HepG2 (cell line): Measurements from ENCODE around the gene SP110. TPM values are rescaled to one million over a fixed set of nuclear protein-coding genes. Genes with fewer than 3 reads are reported as not detected.

Experiments used
- ATAC-seq: fragments of 200-7000 bp; cut with Tn5 transposase; 3 replicates; pipeline ENCODE4 v1.9.1; 2020; ENCODE audit warnings: mild to moderate bottlenecking, moderate library complexity
- BruUV-seq: library from RNA; stranded (reverse); fragments of 400-500 nt; replicated peaks from 2 replicates; lab custom pipeline; 2021; lab: Mats Ljungman, UMichigan
- CTCF ChIA-PET: fragments of 300-600 bp; formaldehyde crosslinking; extraction: SDS; loops from one replicate; lab custom pipeline; 2021; ENCODE audit warnings: low total read pairs, inconsistent platforms, low intra/inter-chr PET ratio; lab: Yijun Ruan, JAX
- POLR2A ChIA-PET: fragments of 350-600 bp; sonication (Branson Sonifier 250); formaldehyde crosslinking; loops from one replicate; lab custom pipeline; 2020; ENCODE audit warnings: antibody characterized with exemption, inconsistent platforms; lab: Yijun Ruan, JAX
- DNase-seq: peaks from one replicate; pipeline ENCODE4 v3.0.0-alpha.2; 2015; ENCODE audit warnings: low spot score
- FAIRE-seq: peaks from 3 replicates; lab custom pipeline; 2011; peaks lifted over from hg19 to GRCh38; lab: Jason Lieb, UNC
- H2AFZ ChIP-seq: one replicate; pipeline ENCODE4 v1.6.1; 2011; ENCODE audit warnings: low read length, inconsistent platforms
- H3K27ac ChIP-seq: fragments of 300-600 bp; 3 replicates; pipeline ENCODE4 v1.8.0; 2011; ENCODE audit warnings: mixed run types, mild to moderate bottlenecking, mixed read lengths, low read length, inconsistent platforms; ENCODE audit not compliant: insufficient read depth; ENCODE audit errors: extremely low read length
- H3K27me3 ChIP-seq, 2 experiments: fragments of 200-600 bp in 1 of 2; 2 replicates in 1 of 2; 3 replicates in 1 of 2; pipeline versions ENCODE4 v1.6.0 to v1.8.0; 2011; ENCODE audit warnings: low read length in 2 of 2, mild to moderate bottlenecking in 2 of 2, moderate library complexity in 2 of 2, inconsistent platforms in 1 of 2; ENCODE audit not compliant: insufficient read depth in 2 of 2, control insufficient read depth in 1 of 2
- H3K36me3 ChIP-seq, 2 experiments: fragments of 200-600 bp in 1 of 2; replicated peaks in 1 of 2; 2 replicates in 1 of 2; 3 replicates in 1 of 2; pipeline versions ENCODE4 v1.5.1 to v1.8.0; 2011; ENCODE audit warnings: low read length in 2 of 2, inconsistent platforms in 1 of 2; ENCODE audit not compliant: insufficient read depth in 2 of 2, control insufficient read depth in 1 of 2
- H3K4me1 ChIP-seq: 2 replicates; pipeline ENCODE4 v1.5.1; 2012; ENCODE audit warnings: low read length, inconsistent platforms; ENCODE audit not compliant: insufficient read depth
- H3K4me2 ChIP-seq: 2 replicates; pipeline ENCODE4 v1.6.0; 2011; ENCODE audit warnings: low read depth, low read length, inconsistent platforms
- H3K4me3 ChIP-seq, 3 experiments: fragments of 200-600 bp in 1 of 3; sonication (generic), shearing (Covaris generic) in 1 of 3; replicated peaks in 1 of 3; 2 replicates each; pipeline ENCODE4 v1.5.1; 2011 to 2016; ENCODE audit warnings: low read length in 3 of 3, inconsistent platforms in 2 of 3, low read depth in 2 of 3, mild to moderate bottlenecking in 2 of 3, control low read depth in 1 of 3, mixed read lengths in 1 of 3; ENCODE audit not compliant: insufficient read depth in 1 of 3
- H3K79me2 ChIP-seq: one replicate; pipeline ENCODE4 v1.6.1; 2011; ENCODE audit warnings: low read length, inconsistent platforms; ENCODE audit not compliant: insufficient read depth
- H3K9ac ChIP-seq: 2 replicates; pipeline ENCODE4 v1.6.0; 2011; ENCODE audit warnings: mild to moderate bottlenecking, low read depth, low read length, inconsistent platforms; ENCODE audit not compliant: insufficient read depth
- H3K9me3 ChIP-seq: 2 replicates; pipeline ENCODE4 v1.5.1; 2012; ENCODE audit warnings: mild to moderate bottlenecking, low read length
- H4K20me1 ChIP-seq: 2 replicates; pipeline ENCODE4 v1.6.0; 2011; ENCODE audit warnings: inconsistent platforms, mild to moderate bottlenecking, low read length, moderate library complexity; ENCODE audit not compliant: insufficient read depth
- ETV6 ChIP-seq: sonication (generic); formaldehyde crosslinking; conservative IDR thresholded peaks from 2 replicates; pipeline ENCODE4 v1.4.0; 2020; ENCODE audit warnings: missing genetic modification reagents
- HOMEZ ChIP-seq: IDR thresholded peaks from 2 replicates; pipeline ENCODE4 v1.6.1; 2016; ENCODE audit warnings: low read depth
- MLLT10 ChIP-seq: sonication (generic); formaldehyde crosslinking; IDR thresholded peaks from 2 replicates; pipeline ENCODE4 v1.4.0; 2020; ENCODE audit warnings: missing genetic modification reagents
- NPAS2 ChIP-seq: sonication (generic); formaldehyde crosslinking; IDR thresholded peaks from 2 replicates; pipeline ENCODE4 v1.8.0; 2022; ENCODE audit warnings: mild to moderate bottlenecking, missing genetic modification reagents, borderline replicate concordance
- RERE ChIP-seq: IDR thresholded peaks from 2 replicates; pipeline ENCODE4 v1.6.1; 2016; ENCODE audit warnings: low read depth, missing genetic modification reagents, missing compliant biosample characterization
- SRSF9 ChIP-seq: fragments of 200-400 bp; formaldehyde crosslinking; IDR thresholded peaks from 2 replicates; pipeline ENCODE4 v1.6.1; 2018; ENCODE audit warnings: borderline replicate concordance, mild to moderate bottlenecking, low read depth, low read length; ENCODE audit not compliant: insufficient read depth, poor library complexity, severe bottlenecking
- TCF7L2 ChIP-seq: IDR thresholded peaks from 2 replicates; pipeline ENCODE4 v1.6.1; 2011; ENCODE audit warnings: mild to moderate bottlenecking, low read depth, low read length, moderate library complexity
- ZFP82 ChIP-seq: sonication (generic); formaldehyde crosslinking; IDR thresholded peaks from 2 replicates; pipeline ENCODE4 v1.5.1; 2020; ENCODE audit warnings: mild to moderate bottlenecking, missing genetic modification reagents, borderline replicate concordance
- ZMYM2 ChIP-seq: sonication (generic); formaldehyde crosslinking; IDR thresholded peaks from 2 replicates; pipeline ENCODE4 v1.8.0; 2022; ENCODE audit warnings: mild to moderate bottlenecking, missing genetic modification reagents
- ZNF468 ChIP-seq: sonication (generic); formaldehyde crosslinking; IDR thresholded peaks from 2 replicates; pipeline ENCODE4 v1.8.0; 2022; ENCODE audit warnings: mild to moderate bottlenecking, moderate library complexity, missing genetic modification reagents
- ZNF557 ChIP-seq: sonication (generic); formaldehyde crosslinking; IDR thresholded peaks from 2 replicates; pipeline ENCODE4 v1.4.0; 2020; ENCODE audit warnings: missing genetic modification reagents
- ZNF619 ChIP-seq: sonication (generic); formaldehyde crosslinking; IDR thresholded peaks from 2 replicates; pipeline ENCODE4 v1.4.0; 2020; ENCODE audit warnings: mild to moderate bottlenecking, missing genetic modification reagents
- WGBS: methylation state at CpG from one replicate; pipeline ENCODE4 v1.1.6; 2017; ENCODE audit warnings: low lambda C conversion rate; 5-methylcytosine and 5-hydroxymethylcytosine counted together
- in situ Hi-C: cut with HindIII; loops from 2 replicates; pipeline ENCODE4 v1.10.0; 2017; ENCODE audit warnings: low pct_unique_long_range_greater_than_20kb; ENCODE audit not compliant: extremely low pct_ligation_motif_present
- intact Hi-C: fragments of 100-400 bp; cut with micrococcal nuclease; formaldehyde crosslinking; loops from one replicate; pipeline ENCODE4 v1.10.0; 2022; ENCODE audit not compliant: unreplicated experiment
- polyA plus RNA-seq, 8 experiments: library from polyadenylated mRNA; depleted of rRNA in 3 of 8; stranded (reverse) in 7 of 8; unstranded in 1 of 8; fragments of >200 nt; fragmentation: Illumina TruSeq in 4 of 8; extraction: Trizol in 4 of 8; gene quantifications; 2 replicates each; pipeline versions ENCODE4 v1.2.1 to v1.2.3, GENCODE V29; 2011 to 2016; ENCODE audit warnings: low read depth in 4 of 8, missing spikeins in 1 of 8, mixed read lengths in 1 of 8; ENCODE audit not compliant: insufficient read depth in 1 of 8
- total RNA-seq, 5 experiments: library from RNA; depleted of rRNA; stranded (reverse); fragments of >200 nt; fragmentation: Illumina TruSeq; extraction: Trizol; gene quantifications; 2 replicates each; pipeline ENCODE4 v1.2.3, GENCODE V29; 2016; ENCODE audit warnings: low read depth in 1 of 5

SP110 gene
- total and polyA plus RNA-seq, 2 of the 13 experiments (the other 11 are each of a cell fraction or from before 2014, with no cell fraction given) = 7.9 to 10.4 TPM

- no peak for TF ChIP-seq RERE (CRISPR knock-in tag)
These were observed 34.5 kb upstream of the SP110 start (continued) for GRCh38 chr2:230254152-230254881.

GRCh38 chr2:230250231-230250630 is 30.4 kb upstream of the SP110 start:
- whole genome bisulfite sequencing = 10% methylated on average over 2 of the region's 2 CpGs
- intact Hi-C loops = no loop called here
- no TSS peak for BruUV-seq
- H3K36me3 ChIP-seq = no peaks in the 10 kb centered on the region
- H3K27ac ChIP-seq = no peak overlapping the region
- DNase-seq = no peak
- H3K4me3 ChIP-seq = no peak overlapping the region
- no peaks in the 10 kb centered on the region for H4K20me1 ChIP-seq
- no peaks in the 10 kb centered on the region for H3K4me1 ChIP-seq
- no peak overlapping the region for H2AFZ ChIP-seq
- H3K79me2 ChIP-seq = no peaks in the 10 kb centered on the region
- ChIA-PET POLR2A (no interaction called here), CTCF (no interaction called here)
- H3K4me2 ChIP-seq = no peak overlapping the region
- TF ChIP-seq ZNF619 (CRISPR knock-in tag) = no peak
- TF ChIP-seq TCF7L2 = no peak
- TF ChIP-seq ZMYM2 (CRISPR knock-in tag) = no peak
- TF ChIP-seq ZFP82 (CRISPR knock-in tag) = no peak
- no peak for TF ChIP-seq MLLT10 (CRISPR knock-in tag)
- TF ChIP-seq HOMEZ (CRISPR knock-in tag) = no peak
- TF ChIP-seq ZNF557 (CRISPR knock-in tag) = no peak
- TF ChIP-seq NPAS2 = no peak
- TF ChIP-seq SRSF9 = no peak
- TF ChIP-seq ETV6 (CRISPR knock-in tag) = no peak
- TF ChIP-seq ZNF468 (CRISPR knock-in tag) = no peak
- in situ Hi-C loops = no loop called here
- ATAC-seq = no peak
- no peak for FAIRE-seq
- H3K9ac ChIP-seq = no peak overlapping the region
- peaks cover 0 to 24% of the 10 kb centered on the region in 2 experiments; a peak in 2 of 5 replicates for H3K27me3 ChIP-seq
- no peaks in the 10 kb centered on the region for H3K9me3 ChIP-seq
